ENCODE data around the gene B4GALT1. TPM values are rescaled to one million over a fixed set of nuclear protein-coding genes. Genes with fewer than 3 reads are reported as not detected.

Gene B4GALT1
- total RNA-seq, 1 donor from 2014 or later = 60.2 TPM

DNA sequence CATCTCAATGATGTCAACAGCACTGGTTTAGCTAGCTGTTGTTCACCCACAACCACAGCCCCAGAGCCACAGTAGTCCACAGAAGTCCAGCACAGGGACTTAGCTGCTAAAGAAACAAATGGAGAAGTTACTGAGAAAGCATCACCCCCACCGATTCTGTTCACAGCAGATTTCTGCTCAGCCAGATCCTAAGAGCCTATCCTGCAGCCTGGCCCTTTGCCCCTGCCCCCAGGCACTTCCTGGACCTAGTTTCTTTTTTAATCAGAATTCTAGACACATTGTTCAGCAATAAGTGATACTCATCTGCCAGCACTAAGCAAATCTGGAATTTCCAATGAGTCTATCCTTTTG, 7.4 kb downstream of the B4GALT1 start:
- Mint-ChIP-seq H3K36me3 (ENCODE audit: low read depth) (no peaks in the 10 kb centered on the region), H3K4me1 (ENCODE audit: low read depth) (peaks cover 90% of the 10 kb centered on the region), H3K27me3 (ENCODE audit: low read depth) (no peaks in the 10 kb centered on the region), H3K4me3 (ENCODE audit: unreplicated experiment) (peak overlapping the region; percentile 33), H3K9me3 (ENCODE audit: low read depth) (no peaks in the 10 kb centered on the region), H3K27ac (ENCODE audit: unreplicated experiment) (peak overlapping the region; percentile 95)
- DNase-seq (ENCODE audit: low spot score) = no peak
- TF ChIP-seq CTCF (IDR thresholded peaks at IDR 0.05) = no peak

- Mint-ChIP-seq H3K9me3 (ENCODE audit: low read depth) (no peaks in the 10 kb centered on the region), H3K4me1 (ENCODE audit: low read depth) (peaks cover 84% of the 10 kb centered on the region), H3K4me3 (ENCODE audit: unreplicated experiment) (peak overlapping the region; percentile 33), H3K27ac (ENCODE audit: unreplicated experiment) (peak overlapping the region; percentile 95), H3K36me3 (ENCODE audit: low read depth) (no peaks in the 10 kb centered on the region), H3K27me3 (ENCODE audit: low read depth) (no peaks in the 10 kb centered on the region)
- no peak for TF ChIP-seq CTCF (IDR thresholded peaks at IDR 0.05)
- DNase-seq (ENCODE audit: low spot score) = no peak
Observed at GRCh38 chr9:33158843-33159776, 8.0 kb downstream of the B4GALT1 start.

- Mint-ChIP-seq H3K36me3 (ENCODE audit: low read depth) (no peaks in the 10 kb centered on the region), H3K4me1 (ENCODE audit: low read depth) (peaks cover 80% of the 10 kb centered on the region), H3K9me3 (ENCODE audit: low read depth) (peaks cover 3% of the 10 kb centered on the region), H3K27ac (ENCODE audit: unreplicated experiment) (peak overlapping the region; percentile 95), H3K27me3 (ENCODE audit: low read depth) (no peaks in the 10 kb centered on the region), H3K4me3 (ENCODE audit: unreplicated experiment) (no peak overlapping the region)
- no peak for TF ChIP-seq CTCF (IDR thresholded peaks at IDR 0.05)
- DNase-seq (ENCODE audit: low spot score) = no peak
Observed at GRCh38 chr9:33157960-33158842, 8.9 kb downstream of the B4GALT1 start.

DNA sequence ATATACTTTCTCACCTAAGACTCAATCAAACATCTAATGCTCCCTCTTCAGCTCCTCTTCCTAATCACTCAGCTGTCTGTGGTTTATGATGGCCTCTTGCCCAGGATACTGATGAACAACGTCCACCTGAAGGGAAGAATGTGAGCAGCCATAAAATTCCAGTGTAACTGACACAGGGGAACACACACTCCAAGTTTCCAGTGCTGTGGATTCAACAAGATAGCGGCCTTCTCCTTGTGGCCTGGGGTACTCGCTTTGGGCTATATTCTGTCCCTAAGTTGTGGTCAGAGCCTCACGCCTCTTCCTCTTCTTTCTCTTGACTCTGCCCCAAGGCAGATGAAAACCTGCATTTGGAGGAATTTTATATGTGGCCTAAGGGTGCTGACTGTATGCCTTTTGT, 11.7 kb downstream of the B4GALT1 start:
- no peak overlapping the region for H3K27ac Mint-ChIP-seq (ENCODE audit: unreplicated experiment)
- no peak for DNase-seq (ENCODE audit: low spot score)
- peaks cover 71% of the 10 kb centered on the region for H3K4me1 Mint-ChIP-seq (ENCODE audit: low read depth)
- H3K36me3 Mint-ChIP-seq (ENCODE audit: low read depth) = no peaks in the 10 kb centered on the region
- no peaks in the 10 kb centered on the region for H3K27me3 Mint-ChIP-seq (ENCODE audit: low read depth)
- H3K4me3 Mint-ChIP-seq (ENCODE audit: unreplicated experiment) = no peak overlapping the region
- TF ChIP-seq CTCF (IDR thresholded peaks at IDR 0.05) = no peak
- H3K9me3 Mint-ChIP-seq (ENCODE audit: low read depth) = peaks cover 3% of the 10 kb centered on the region

DNA sequence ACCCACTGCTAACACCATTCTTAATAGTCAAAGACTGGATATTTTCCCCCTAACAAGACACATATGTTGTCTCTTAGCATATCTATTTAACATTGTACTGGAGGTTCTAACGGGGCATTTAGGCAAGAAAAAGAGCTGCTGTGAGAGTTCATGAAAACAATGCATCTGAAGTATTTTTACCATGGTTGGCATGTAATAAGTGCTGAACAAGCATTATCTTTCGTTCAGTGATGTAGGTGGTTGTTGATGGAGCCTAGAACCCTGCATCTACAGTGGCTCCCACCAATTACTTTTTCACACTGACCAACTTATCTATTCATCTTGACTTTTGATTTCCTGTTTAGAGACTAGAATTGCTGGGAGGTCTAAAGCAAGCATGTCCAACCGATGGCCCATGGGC, 12.8 kb downstream of the B4GALT1 start:
- H3K27ac Mint-ChIP-seq (ENCODE audit: unreplicated experiment) = no peak overlapping the region
- peaks cover 3% of the 10 kb centered on the region for H3K9me3 Mint-ChIP-seq (ENCODE audit: low read depth)
- H3K4me1 Mint-ChIP-seq (ENCODE audit: low read depth) = peaks cover 63% of the 10 kb centered on the region
- no peak for DNase-seq (ENCODE audit: low spot score)
- H3K36me3 Mint-ChIP-seq (ENCODE audit: low read depth) = no peaks in the 10 kb centered on the region
- H3K4me3 Mint-ChIP-seq (ENCODE audit: unreplicated experiment) = no peak overlapping the region
- TF ChIP-seq CTCF (IDR thresholded peaks at IDR 0.05) = no peak
- no peaks in the 10 kb centered on the region for H3K27me3 Mint-ChIP-seq (ENCODE audit: low read depth)

Measured in chondrocyte (in vitro differentiated cells).